ENCODE data around the gene FAM234A.

The FAM234A gene

DNA sequence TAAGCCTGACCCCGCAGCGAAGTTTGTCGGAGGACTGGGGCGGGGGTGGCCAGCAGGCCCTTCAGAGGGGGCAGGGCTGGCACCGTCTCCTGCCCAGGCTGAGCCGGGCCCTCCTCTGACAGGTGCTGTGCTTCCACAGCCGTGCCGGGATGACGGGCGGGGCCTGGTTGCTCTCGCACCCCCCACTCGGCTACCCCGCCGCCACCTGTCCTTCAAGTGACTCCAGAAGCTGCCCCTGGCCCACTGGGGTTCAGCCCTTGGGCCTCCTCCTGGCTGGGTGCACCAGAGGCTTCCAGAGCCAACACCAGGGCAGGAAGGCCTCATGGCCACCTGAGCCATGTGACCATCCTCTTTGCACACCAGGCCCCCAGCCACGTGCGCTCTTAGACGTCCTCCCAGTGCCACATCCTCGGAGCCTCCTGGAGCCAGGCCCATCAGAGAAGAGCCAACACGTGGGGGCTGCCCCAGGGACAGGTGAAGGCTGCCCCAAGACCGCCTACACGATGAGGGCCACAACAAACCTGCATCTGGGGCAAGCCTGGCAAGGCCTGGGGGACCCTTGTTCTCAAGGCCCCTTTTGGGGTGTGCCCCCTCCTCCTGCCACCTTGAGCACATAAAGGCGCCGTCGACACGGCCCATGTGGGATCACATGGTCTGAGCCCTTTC is 55.5 kb downstream of the FAM234A start:
- no peak overlapping the region for H3K27ac Mint-ChIP-seq (ENCODE audit: low read depth)
- H3K36me3 Mint-ChIP-seq (ENCODE audit: insufficient read depth): peaks cover 27% of the 10 kb centered on the region
- H3K4me1 Mint-ChIP-seq: no peaks in the 10 kb centered on the region
- no peak for DNase-seq (ENCODE audit: low spot score in 2 of 2)
- no peak overlapping the region for H3K4me3 Mint-ChIP-seq
- H3K27me3 Mint-ChIP-seq: no peaks in the 10 kb centered on the region
- no peaks in the 10 kb centered on the region for H3K9me3 Mint-ChIP-seq
- ATAC-seq (replicated peaks; ENCODE audit: extremely low read depth, poor library complexity, severe bottlenecking): no peak

- Mint-ChIP-seq H3K9me3 (no peaks in the 10 kb centered on the region), H3K4me1 (no peaks in the 10 kb centered on the region), H3K36me3 (ENCODE audit: insufficient read depth) (peaks cover 27% of the 10 kb centered on the region), H3K27me3 (no peaks in the 10 kb centered on the region), H3K4me3 (no peak overlapping the region), H3K27ac (ENCODE audit: low read depth) (no peak overlapping the region)
- ATAC-seq (replicated peaks; ENCODE audit: extremely low read depth, poor library complexity, severe bottlenecking): no peak
- DNase-seq (ENCODE audit: low spot score in 2 of 2): no peak
Observed at GRCh38 chr16:290681-291405, 56.2 kb downstream of the FAM234A start.

GRCh38 chr16:291539-291938 is 56.9 kb downstream of the FAM234A start:
- Mint-ChIP-seq H3K27ac (ENCODE audit: low read depth) (no peak overlapping the region), H3K27me3 (no peaks in the 10 kb centered on the region), H3K36me3 (ENCODE audit: insufficient read depth) (peaks cover 27% of the 10 kb centered on the region), H3K4me1 (no peaks in the 10 kb centered on the region), H3K9me3 (no peaks in the 10 kb centered on the region), H3K4me3 (no peak overlapping the region)
- ATAC-seq (replicated peaks; ENCODE audit: extremely low read depth, poor library complexity, severe bottlenecking): no peak
- no peak for DNase-seq (ENCODE audit: low spot score in 2 of 2)

DNA sequence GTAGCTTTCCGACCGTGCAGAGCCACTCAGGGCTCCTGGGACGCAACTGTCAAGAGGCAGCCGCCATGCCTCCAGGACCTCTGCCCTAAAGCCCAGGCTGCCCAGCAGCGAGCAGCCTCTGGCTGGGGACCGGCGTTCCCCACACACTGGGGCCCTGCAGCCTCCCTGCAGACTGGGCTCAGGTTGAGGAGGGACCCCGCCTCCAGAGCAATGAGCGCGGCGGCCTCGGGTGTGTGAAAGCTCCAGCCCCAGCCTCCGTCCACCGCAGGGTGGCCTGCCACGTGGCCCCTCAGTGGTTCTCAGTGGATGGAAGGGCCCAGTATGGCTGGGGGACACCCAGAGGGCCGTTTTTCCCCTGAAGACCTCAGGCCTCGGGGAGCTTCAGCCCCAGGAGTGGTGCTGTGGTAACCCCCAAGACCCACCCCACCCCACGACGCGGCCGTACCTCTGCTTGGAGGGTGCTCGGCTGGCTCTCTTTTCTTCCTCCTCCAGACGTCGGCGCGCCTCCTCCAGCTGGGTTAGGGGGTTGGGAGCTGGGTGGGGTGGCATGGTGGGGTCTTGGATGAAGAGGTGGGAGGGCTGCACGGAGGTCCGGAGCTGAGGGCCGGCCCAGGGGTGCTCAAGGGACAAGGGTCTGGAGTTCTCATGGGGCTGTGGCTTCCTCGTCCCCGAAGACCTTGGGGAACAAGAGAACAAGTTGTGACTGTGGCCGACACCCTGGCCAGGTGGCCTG is 58.6 kb downstream of the FAM234A start:
- Mint-ChIP-seq H3K4me1 (no peaks in the 10 kb centered on the region), H3K9me3 (no peaks in the 10 kb centered on the region), H3K4me3 (no peak overlapping the region), H3K27ac (ENCODE audit: low read depth) (no peak overlapping the region), H3K27me3 (no peaks in the 10 kb centered on the region), H3K36me3 (ENCODE audit: insufficient read depth) (peaks cover 27% of the 10 kb centered on the region)
- DNase-seq (ENCODE audit: low spot score in 2 of 2): no peak
- ATAC-seq (replicated peaks; ENCODE audit: extremely low read depth, poor library complexity, severe bottlenecking): no peak

DNA sequence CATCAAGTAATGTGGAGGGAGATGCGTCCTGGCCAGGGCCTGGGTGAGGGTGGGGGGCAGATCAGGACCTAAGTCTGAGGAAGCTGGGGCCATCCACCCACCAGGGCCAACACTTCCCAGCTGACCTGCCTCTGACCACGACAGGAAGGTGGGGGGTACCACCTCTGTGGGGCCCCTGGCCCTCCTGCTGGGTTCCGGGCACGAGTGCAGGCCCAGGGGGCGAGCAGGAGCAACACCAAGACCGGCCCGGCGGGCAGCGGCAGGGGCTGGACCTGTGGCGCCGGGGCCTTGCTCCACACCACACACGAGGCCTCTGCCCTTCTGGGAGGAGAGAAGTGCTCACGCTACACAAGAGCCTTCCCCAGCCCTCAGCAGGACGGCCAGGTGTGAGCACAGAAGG is 61.7 kb downstream of the FAM234A start:
- DNase-seq (ENCODE audit: low spot score in 2 of 2): no peak
- Mint-ChIP-seq H3K27me3 (no peaks in the 10 kb centered on the region), H3K4me1 (no peaks in the 10 kb centered on the region), H3K9me3 (no peaks in the 10 kb centered on the region), H3K36me3 (ENCODE audit: insufficient read depth) (peaks cover 27% of the 10 kb centered on the region), H3K4me3 (no peak overlapping the region), H3K27ac (ENCODE audit: low read depth) (no peak overlapping the region)
- no peak for ATAC-seq (replicated peaks; ENCODE audit: extremely low read depth, poor library complexity, severe bottlenecking)

DNA sequence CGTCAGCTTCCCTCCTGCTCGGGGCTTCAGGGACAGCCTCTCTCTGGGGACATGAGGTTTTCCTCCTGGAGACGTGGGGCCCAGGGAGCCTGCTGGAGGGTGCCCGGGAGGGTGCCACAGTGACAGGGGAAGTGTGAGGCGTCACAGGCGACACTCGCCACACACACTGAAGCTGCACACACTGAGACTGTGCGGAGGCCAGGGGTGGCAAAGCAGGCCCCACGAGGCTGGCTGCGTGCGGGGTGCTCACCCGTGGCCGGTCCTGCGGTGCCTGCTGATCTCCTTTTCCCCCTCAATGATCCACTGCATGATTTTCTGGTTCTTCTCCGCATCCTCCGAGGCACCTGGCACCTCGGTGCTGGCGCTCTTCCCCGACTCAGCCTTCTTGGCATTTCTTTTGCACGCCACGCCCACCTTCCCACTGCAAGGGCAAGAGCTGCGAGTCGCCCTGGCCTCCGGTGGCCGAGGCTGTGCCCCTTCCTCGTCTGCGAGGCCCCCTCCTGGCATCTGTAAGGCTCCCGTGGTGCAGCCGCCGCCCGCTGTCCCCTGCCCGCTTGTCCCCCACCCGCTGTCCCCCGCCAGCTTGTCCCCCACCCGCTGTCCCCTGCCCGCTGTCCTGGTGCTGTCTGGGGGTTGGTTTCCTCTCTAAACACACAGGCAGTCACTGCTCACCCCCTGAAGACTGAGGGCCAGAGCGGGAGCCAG is 62.3 kb downstream of the FAM234A start:
- H3K4me1 Mint-ChIP-seq: no peaks in the 10 kb centered on the region
- no peaks in the 10 kb centered on the region for H3K27me3 Mint-ChIP-seq
- DNase-seq (ENCODE audit: low spot score in 2 of 2) (no peak), ATAC-seq (replicated peaks; ENCODE audit: extremely low read depth, poor library complexity, severe bottlenecking) (no peak)
- H3K9me3 Mint-ChIP-seq: no peaks in the 10 kb centered on the region
- H3K27ac Mint-ChIP-seq (ENCODE audit: low read depth): no peak overlapping the region
- no peak overlapping the region for H3K4me3 Mint-ChIP-seq
- H3K36me3 Mint-ChIP-seq (ENCODE audit: insufficient read depth): peaks cover 25% of the 10 kb centered on the region

- DNase-seq (ENCODE audit: low spot score in 2 of 2): no peak
- no peaks in the 10 kb centered on the region for H3K27me3 Mint-ChIP-seq
- H3K4me1 Mint-ChIP-seq: no peaks in the 10 kb centered on the region
- no peak overlapping the region for H3K27ac Mint-ChIP-seq (ENCODE audit: low read depth)
- H3K4me3 Mint-ChIP-seq: no peak overlapping the region
- H3K9me3 Mint-ChIP-seq: no peaks in the 10 kb centered on the region
- ATAC-seq (replicated peaks; ENCODE audit: extremely low read depth, poor library complexity, severe bottlenecking): no peak
- H3K36me3 Mint-ChIP-seq (ENCODE audit: insufficient read depth): peaks cover 28% of the 10 kb centered on the region
Observed at GRCh38 chr16:297832-298231, 63.2 kb downstream of the FAM234A start.

DNA sequence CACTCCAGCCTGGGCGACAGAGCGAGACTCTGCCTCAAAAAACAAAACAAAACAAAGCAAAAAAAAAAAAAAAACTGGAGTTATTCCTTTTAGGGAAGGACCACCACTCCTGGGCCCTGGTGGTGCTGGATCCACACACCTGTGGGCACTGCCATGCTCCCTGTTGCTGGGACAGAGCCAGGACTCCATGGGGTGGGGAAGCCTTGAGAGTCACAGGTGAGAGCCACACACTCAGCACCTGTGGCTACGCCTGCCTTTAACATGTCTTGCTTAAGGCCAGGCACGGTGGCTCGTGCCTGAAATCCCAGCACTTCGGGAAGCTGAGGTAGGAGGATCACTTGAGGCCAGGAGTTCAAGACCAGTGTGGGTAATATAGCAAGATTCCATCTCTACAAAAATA is 66.6 kb downstream of the FAM234A start:
- ATAC-seq (replicated peaks; ENCODE audit: extremely low read depth, poor library complexity, severe bottlenecking) (no peak), DNase-seq (ENCODE audit: low spot score in 2 of 2) (no peak)
- Mint-ChIP-seq H3K27ac (ENCODE audit: low read depth) (no peak overlapping the region), H3K9me3 (no peaks in the 10 kb centered on the region), H3K4me3 (no peak overlapping the region), H3K27me3 (no peaks in the 10 kb centered on the region), H3K36me3 (ENCODE audit: insufficient read depth) (peaks cover 35% of the 10 kb centered on the region), H3K4me1 (no peaks in the 10 kb centered on the region)

GRCh38 chr16:301950-302349 is 67.3 kb downstream of the FAM234A start:
- DNase-seq (ENCODE audit: low spot score in 2 of 2): no peak
- no peak overlapping the region for H3K4me3 Mint-ChIP-seq
- no peaks in the 10 kb centered on the region for H3K27me3 Mint-ChIP-seq
- H3K4me1 Mint-ChIP-seq: peaks cover 5% of the 10 kb centered on the region
- no peak overlapping the region for H3K27ac Mint-ChIP-seq (ENCODE audit: low read depth)
- ATAC-seq (replicated peaks; ENCODE audit: extremely low read depth, poor library complexity, severe bottlenecking): no peak
- H3K36me3 Mint-ChIP-seq (ENCODE audit: insufficient read depth): peaks cover 38% of the 10 kb centered on the region
- no peaks in the 10 kb centered on the region for H3K9me3 Mint-ChIP-seq

DNA sequence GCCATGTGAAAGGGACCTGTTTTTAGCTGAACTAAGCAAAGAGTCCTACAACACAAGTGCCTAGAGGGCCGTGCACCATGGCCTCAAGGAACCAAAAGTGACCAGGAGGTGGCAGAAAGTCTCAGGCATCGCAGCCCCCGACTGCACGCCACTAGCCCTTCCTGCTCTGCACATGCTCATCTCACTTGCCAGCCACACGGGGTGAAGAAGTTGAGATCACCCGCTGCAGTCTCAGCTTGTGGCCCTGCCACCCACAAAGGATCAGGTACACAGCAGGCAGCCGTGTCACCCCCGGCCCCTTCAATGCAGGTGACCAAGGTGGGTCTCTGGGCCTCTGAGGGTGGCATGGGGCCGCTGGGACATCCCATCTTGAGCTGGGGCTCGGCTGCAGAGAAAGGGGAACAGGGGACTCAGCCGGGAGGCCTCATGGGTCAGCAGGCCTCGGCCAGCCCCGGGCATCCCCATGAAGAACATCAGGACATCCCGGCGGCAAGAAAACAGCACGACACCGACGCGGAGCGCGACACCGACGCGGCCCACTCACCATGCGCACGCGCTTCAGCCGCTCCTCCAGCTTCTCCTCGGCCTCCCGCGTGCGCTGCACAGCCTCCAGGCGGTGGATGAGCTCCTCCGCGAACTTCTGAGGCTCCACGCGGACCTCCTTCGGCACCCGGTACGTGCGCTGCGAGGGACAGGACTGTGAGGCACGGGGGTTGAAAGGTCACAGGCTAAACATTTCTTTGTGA is 69.3 kb downstream of the FAM234A start:
- no peak overlapping the region for H3K27ac Mint-ChIP-seq (ENCODE audit: low read depth)
- H3K36me3 Mint-ChIP-seq (ENCODE audit: insufficient read depth): peaks cover 41% of the 10 kb centered on the region
- H3K4me1 Mint-ChIP-seq: peaks cover 23% of the 10 kb centered on the region
- H3K9me3 Mint-ChIP-seq: no peaks in the 10 kb centered on the region
- no peaks in the 10 kb centered on the region for H3K27me3 Mint-ChIP-seq
- DNase-seq (ENCODE audit: low spot score in 2 of 2) (no peak), ATAC-seq (replicated peaks; ENCODE audit: extremely low read depth, poor library complexity, severe bottlenecking) (no peak)
- no peak overlapping the region for H3K4me3 Mint-ChIP-seq

DNA sequence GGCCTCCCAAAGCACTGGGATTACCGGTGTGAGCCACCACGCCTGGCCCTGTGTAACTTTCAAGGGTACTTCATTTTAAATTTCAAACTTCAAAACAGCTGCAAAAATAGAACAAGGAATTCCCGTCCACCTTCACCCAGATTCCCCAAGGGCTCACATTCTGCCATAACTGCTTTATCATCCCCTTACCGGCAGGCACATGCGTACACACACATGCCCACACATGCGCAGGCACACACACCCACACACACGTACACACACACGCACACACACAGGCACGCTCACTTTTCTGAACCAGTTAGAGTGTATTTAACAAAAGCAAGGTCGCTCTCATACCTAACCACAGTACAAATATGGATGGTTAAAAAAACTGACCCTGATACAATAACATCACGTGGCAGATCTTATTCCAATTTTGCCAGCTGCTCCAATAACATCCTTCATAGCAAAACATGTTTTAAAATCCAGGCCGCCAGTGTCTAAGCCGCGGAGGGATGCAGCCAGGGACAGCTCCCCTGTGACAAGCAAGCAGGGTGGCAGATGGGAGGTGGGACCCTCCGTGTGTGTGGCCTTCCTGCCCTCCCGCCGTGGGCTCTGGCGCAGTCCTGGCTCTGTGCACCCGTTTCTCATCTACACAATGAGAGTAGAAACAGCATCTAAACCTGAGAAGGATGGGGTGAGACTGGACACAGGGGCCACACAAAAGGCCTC is 71.5 kb downstream of the FAM234A start:
- peaks cover 35% of the 10 kb centered on the region for H3K36me3 Mint-ChIP-seq (ENCODE audit: insufficient read depth)
- ATAC-seq (replicated peaks; ENCODE audit: extremely low read depth, poor library complexity, severe bottlenecking): no peak
- H3K27me3 Mint-ChIP-seq: no peaks in the 10 kb centered on the region
- DNase-seq (ENCODE audit: low spot score in 2 of 2): no peak
- H3K4me1 Mint-ChIP-seq: peaks cover 29% of the 10 kb centered on the region
- H3K27ac Mint-ChIP-seq (ENCODE audit: low read depth): peak overlapping the region; percentile 64
- no peak overlapping the region for H3K4me3 Mint-ChIP-seq
- no peaks in the 10 kb centered on the region for H3K9me3 Mint-ChIP-seq

Data from central memory CD8-positive, alpha-beta T cell (primary cell).